Activated naive CD4-positive, alpha-beta T cell treated with anti-CD3 and anti-CD28 coated beads, Interleukin-2, amount 50 U/mL, for 24 hours (primary cell): ENCODE data around the gene NUMA1.
A peak's percentile ranks its signal among the peaks of the same experiment; 100 is the strongest.

Experiments
- H3K27ac Mint-ChIP-seq: one replicate; pipeline ENCODE4 v1.8.0; 2021; ENCODE audit warnings: mild to moderate bottlenecking, mixed read lengths
- H3K27me3 Mint-ChIP-seq: one replicate; pipeline ENCODE4 v1.8.0; 2021; ENCODE audit warnings: mixed read lengths
- H3K36me3 Mint-ChIP-seq: one replicate; pipeline ENCODE4 v1.8.0; 2021; ENCODE audit warnings: mixed read lengths
- H3K4me1 Mint-ChIP-seq: one replicate; pipeline ENCODE4 v1.8.0; 2021; ENCODE audit warnings: mixed read lengths
- H3K4me3 Mint-ChIP-seq: one replicate; pipeline ENCODE4 v1.8.0; 2021; ENCODE audit warnings: mild to moderate bottlenecking, mixed read lengths
- H3K9me3 Mint-ChIP-seq: one replicate; pipeline ENCODE4 v1.8.0; 2021; ENCODE audit warnings: mixed read lengths

Gene NUMA1

GRCh38 chr11:71991494-71991893 is 88.8 kb downstream of the NUMA1 start:
- Mint-ChIP-seq H3K9me3 (no peaks in the 10 kb centered on the region), H3K27ac (no peak overlapping the region), H3K4me1 (no peaks in the 10 kb centered on the region), H3K4me3 (no peak overlapping the region), H3K36me3 (peaks cover 6% of the 10 kb centered on the region), H3K27me3 (no peaks in the 10 kb centered on the region)

DNA sequence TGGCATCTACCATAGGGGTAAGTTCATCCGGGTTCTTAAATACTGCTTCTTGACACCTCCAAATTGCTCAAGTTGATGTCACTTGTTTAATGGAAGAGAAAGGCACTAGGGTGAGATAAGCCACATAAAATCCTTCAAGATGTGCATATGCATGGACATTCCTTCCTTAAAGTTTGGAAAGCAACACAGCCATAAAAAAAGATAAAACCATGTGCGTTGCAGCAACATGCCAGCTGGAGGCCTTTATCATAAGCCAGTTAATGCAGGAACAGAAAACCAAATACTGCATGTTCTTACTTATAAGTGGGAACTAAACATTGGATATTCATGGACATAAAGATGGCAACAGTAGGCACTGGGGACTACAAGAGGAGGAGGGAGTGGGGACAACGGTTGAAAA is 89.6 kb downstream of the NUMA1 start:
- Mint-ChIP-seq H3K4me1 (no peaks in the 10 kb centered on the region), H3K4me3 (no peak overlapping the region), H3K36me3 (peaks cover 11% of the 10 kb centered on the region), H3K27me3 (no peaks in the 10 kb centered on the region), H3K9me3 (no peaks in the 10 kb centered on the region), H3K27ac (no peak overlapping the region)

DNA sequence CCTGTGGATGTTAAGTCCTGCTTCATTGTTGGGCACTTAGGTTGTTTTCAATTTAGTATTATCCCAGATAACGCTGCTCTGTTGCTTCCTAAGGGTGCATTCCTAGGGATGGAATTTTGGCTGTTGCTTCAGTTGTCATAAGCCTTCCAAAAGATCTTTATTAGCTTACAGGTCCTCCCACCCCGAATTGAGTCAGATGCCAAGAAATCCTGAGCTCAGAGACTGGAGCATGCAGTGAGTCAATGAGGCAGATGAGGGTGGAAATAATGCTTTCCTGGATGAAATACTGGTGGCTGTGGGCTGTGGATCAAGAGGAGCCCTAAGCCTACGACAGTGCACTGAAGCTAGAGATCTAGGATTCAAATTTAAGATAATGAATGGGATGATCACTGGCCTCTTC is 92.3 kb downstream of the NUMA1 start:
- no peak overlapping the region for H3K4me3 Mint-ChIP-seq
- H3K27ac Mint-ChIP-seq: no peak overlapping the region
- H3K4me1 Mint-ChIP-seq: no peaks in the 10 kb centered on the region
- H3K36me3 Mint-ChIP-seq: peaks cover 10% of the 10 kb centered on the region
- no peaks in the 10 kb centered on the region for H3K9me3 Mint-ChIP-seq
- H3K27me3 Mint-ChIP-seq: no peaks in the 10 kb centered on the region

- no peak overlapping the region for H3K27ac Mint-ChIP-seq
- H3K36me3 Mint-ChIP-seq: peaks cover 10% of the 10 kb centered on the region
- no peaks in the 10 kb centered on the region for H3K4me1 Mint-ChIP-seq
- no peak overlapping the region for H3K4me3 Mint-ChIP-seq
- H3K27me3 Mint-ChIP-seq: no peaks in the 10 kb centered on the region
- H3K9me3 Mint-ChIP-seq: no peaks in the 10 kb centered on the region
Measured at GRCh38 chr11:71987521-71987920, 92.8 kb downstream of the NUMA1 start.

GRCh38 chr11:71986131-71986530 is 94.2 kb downstream of the NUMA1 start:
- H3K36me3 Mint-ChIP-seq: peaks cover 11% of the 10 kb centered on the region
- H3K4me1 Mint-ChIP-seq: no peaks in the 10 kb centered on the region
- H3K4me3 Mint-ChIP-seq: no peak overlapping the region
- H3K27me3 Mint-ChIP-seq: no peaks in the 10 kb centered on the region
- peak overlapping the region; percentile 36 for H3K27ac Mint-ChIP-seq
- H3K9me3 Mint-ChIP-seq: no peaks in the 10 kb centered on the region

DNA sequence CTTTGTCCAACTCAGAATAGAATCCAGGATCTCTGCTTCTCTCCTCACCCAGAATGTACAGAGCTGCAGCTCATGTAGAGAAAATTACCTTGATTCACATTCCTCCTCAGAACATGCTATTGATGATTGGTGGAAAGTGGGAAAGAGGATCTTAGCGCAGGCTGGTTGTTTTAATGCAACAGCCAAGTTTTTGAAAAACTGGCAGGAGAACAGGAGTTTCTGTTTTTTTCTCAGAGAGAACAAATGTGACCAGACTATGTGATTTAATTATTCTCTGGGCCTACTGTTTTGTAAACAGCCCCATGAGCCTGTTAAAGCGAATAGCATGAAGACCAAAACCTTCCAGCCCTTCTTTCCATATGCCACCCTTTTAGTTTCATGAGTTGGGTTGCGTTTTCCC is 100.7 kb downstream of the NUMA1 start:
- no peak overlapping the region for H3K27ac Mint-ChIP-seq
- no peaks in the 10 kb centered on the region for H3K27me3 Mint-ChIP-seq
- H3K36me3 Mint-ChIP-seq: peaks cover 10% of the 10 kb centered on the region
- H3K4me3 Mint-ChIP-seq: no peak overlapping the region
- no peaks in the 10 kb centered on the region for H3K9me3 Mint-ChIP-seq
- no peaks in the 10 kb centered on the region for H3K4me1 Mint-ChIP-seq

DNA sequence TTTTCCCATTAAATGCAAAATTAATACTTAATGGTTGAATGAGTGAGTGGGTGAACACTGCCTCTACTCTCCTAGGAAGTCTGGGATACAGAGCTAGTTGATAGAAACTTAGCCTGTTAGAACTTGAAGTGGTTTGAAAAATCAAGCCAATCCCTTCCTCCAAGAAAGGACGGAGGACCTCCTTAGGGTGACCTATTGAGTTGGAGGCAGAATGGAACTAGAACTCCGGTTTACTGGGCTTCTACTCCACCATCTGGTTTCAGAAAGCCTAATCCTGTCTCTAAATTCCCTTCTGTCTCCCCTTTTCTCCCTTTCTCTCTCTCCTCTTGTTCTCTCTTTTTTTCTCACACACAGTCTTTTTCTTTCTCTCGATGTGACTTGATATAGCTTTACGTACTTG is 101.2 kb downstream of the NUMA1 start:
- no peak overlapping the region for H3K27ac Mint-ChIP-seq
- no peaks in the 10 kb centered on the region for H3K4me1 Mint-ChIP-seq
- no peaks in the 10 kb centered on the region for H3K9me3 Mint-ChIP-seq
- H3K4me3 Mint-ChIP-seq: no peak overlapping the region
- no peaks in the 10 kb centered on the region for H3K27me3 Mint-ChIP-seq
- H3K36me3 Mint-ChIP-seq: peaks cover 11% of the 10 kb centered on the region

- Mint-ChIP-seq H3K27me3 (no peaks in the 10 kb centered on the region), H3K4me3 (no peak overlapping the region), H3K27ac (no peak overlapping the region), H3K36me3 (peaks cover 11% of the 10 kb centered on the region), H3K4me1 (no peaks in the 10 kb centered on the region), H3K9me3 (no peaks in the 10 kb centered on the region)
Measured at GRCh38 chr11:71977743-71978418, 102.5 kb downstream of the NUMA1 start.

- peaks cover 8% of the 10 kb centered on the region for H3K36me3 Mint-ChIP-seq
- no peaks in the 10 kb centered on the region for H3K4me1 Mint-ChIP-seq
- no peak overlapping the region for H3K27ac Mint-ChIP-seq
- no peaks in the 10 kb centered on the region for H3K9me3 Mint-ChIP-seq
- no peaks in the 10 kb centered on the region for H3K27me3 Mint-ChIP-seq
- no peak overlapping the region for H3K4me3 Mint-ChIP-seq
Measured at GRCh38 chr11:71977090-71977489, 103.3 kb downstream of the NUMA1 start.

DNA sequence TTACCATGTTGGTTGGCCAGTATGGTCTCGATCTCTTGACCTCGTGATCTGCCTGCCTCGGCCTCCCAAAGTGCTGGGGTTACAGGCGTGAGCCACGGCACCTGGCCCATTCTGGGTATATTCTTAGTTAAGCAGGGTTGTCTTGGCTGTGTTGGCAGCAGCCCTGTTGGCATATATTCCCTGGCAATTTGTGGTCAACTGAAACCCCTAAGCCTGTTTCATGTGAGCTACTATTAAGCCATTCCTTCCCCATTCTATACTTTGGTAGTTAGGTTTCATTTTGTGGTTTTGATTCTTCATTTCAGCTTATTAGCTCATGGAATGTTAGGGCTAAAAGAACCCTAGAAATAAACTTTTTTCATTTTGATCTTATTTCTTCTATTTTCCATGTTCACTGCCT is 103.8 kb downstream of the NUMA1 start:
- no peaks in the 10 kb centered on the region for H3K4me1 Mint-ChIP-seq
- no peaks in the 10 kb centered on the region for H3K27me3 Mint-ChIP-seq
- H3K4me3 Mint-ChIP-seq: no peak overlapping the region
- peaks cover 8% of the 10 kb centered on the region for H3K36me3 Mint-ChIP-seq
- H3K27ac Mint-ChIP-seq: no peak overlapping the region
- no peaks in the 10 kb centered on the region for H3K9me3 Mint-ChIP-seq

GRCh38 chr11:71971680-71972079 is 108.7 kb downstream of the NUMA1 start:
- Mint-ChIP-seq H3K36me3 (peaks cover 7% of the 10 kb centered on the region), H3K4me1 (no peaks in the 10 kb centered on the region), H3K27me3 (no peaks in the 10 kb centered on the region), H3K27ac (no peak overlapping the region), H3K4me3 (no peak overlapping the region), H3K9me3 (no peaks in the 10 kb centered on the region)

- Mint-ChIP-seq H3K27me3 (no peaks in the 10 kb centered on the region), H3K4me1 (peaks cover 12% of the 10 kb centered on the region), H3K27ac (no peak overlapping the region), H3K9me3 (no peaks in the 10 kb centered on the region), H3K4me3 (no peak overlapping the region), H3K36me3 (peaks cover 10% of the 10 kb centered on the region)
Measured at GRCh38 chr11:71964641-71965040, 115.7 kb downstream of the NUMA1 start.

- Mint-ChIP-seq H3K36me3 (peaks cover 10% of the 10 kb centered on the region), H3K9me3 (no peaks in the 10 kb centered on the region), H3K27ac (no peak overlapping the region), H3K4me3 (no peak overlapping the region), H3K4me1 (peaks cover 12% of the 10 kb centered on the region), H3K27me3 (no peaks in the 10 kb centered on the region)
Measured at GRCh38 chr11:71963468-71963867, 116.9 kb downstream of the NUMA1 start.

DNA sequence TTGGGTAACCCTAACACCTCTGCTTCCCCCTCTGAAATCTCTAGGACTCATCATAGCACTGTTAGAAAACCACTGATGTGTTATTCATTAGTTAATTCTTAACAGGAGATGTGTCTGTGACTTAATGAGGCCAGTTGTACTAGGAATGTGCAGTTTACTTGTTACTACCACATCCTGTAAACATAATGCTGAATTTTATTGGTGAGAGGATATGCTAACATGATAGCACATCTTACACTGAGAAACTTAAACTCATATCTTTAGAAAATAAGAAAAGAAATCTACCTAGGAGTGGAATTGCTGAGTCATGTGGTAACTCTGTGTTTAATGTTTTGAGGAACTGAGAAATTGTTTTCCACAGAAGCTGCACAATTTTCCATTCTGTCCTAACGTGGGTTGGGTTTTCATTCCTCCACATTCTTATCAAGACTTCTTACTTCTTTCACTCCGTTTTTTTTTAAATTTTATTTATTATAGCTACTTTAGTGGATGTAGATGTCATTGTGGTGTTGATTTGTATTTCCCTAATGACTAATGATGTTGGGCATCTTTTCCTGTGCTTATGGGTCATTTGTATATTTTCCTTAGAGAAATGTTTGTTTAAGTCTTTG is 117.8 kb downstream of the NUMA1 start:
- Mint-ChIP-seq H3K36me3 (peaks cover 7% of the 10 kb centered on the region), H3K9me3 (no peaks in the 10 kb centered on the region), H3K4me3 (peak overlapping the region; percentile 66), H3K27me3 (no peaks in the 10 kb centered on the region), H3K4me1 (peaks cover 14% of the 10 kb centered on the region), H3K27ac (peak overlapping the region; percentile 73)

- Mint-ChIP-seq H3K4me3 (no peak overlapping the region), H3K27me3 (no peaks in the 10 kb centered on the region), H3K9me3 (no peaks in the 10 kb centered on the region), H3K27ac (no peak overlapping the region), H3K36me3 (peaks cover 4% of the 10 kb centered on the region), H3K4me1 (peaks cover 32% of the 10 kb centered on the region)
Measured at GRCh38 chr11:71955898-71956456, 124.4 kb downstream of the NUMA1 start.
